GM18873 (cell line): Measurements from ENCODE around the gene AGBL2.
"Not testable (repeated sequence)": the region's sequence is repeated elsewhere in the genome, so short reads cannot be mapped to it uniquely, and the experiment has no call there.

Source experiments
- ATAC-seq: cut with Tn5 transposase; IDR thresholded peaks from one replicate; pipeline ENCODE4 v1.9.1; 2021; ENCODE audit warnings: mild to moderate bottlenecking, moderate library complexity, moderate number of reproducible peaks; ENCODE audit not compliant: unreplicated experiment, low FRiP score

AGBL2 gene

DNA sequence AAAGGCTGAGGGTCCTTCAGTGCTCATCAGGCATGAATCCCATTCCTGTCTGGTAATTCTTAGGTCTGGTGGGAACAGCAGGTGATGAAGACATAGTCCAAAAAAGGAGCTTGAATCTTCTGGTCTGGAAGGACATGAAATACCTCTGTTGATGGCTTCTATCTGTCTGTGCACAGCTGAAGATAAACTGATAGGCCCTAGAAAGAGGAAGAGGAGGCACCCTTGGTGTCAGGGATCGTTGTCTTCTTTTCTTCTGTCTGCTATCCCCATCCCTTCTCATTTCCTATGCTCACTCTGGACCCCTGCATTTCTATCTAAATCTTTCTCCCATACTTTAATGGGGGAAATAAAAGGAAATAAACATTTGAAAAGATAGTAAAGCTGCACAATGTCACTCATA is 9.4 kb downstream of the AGBL2 start:
- no peak for ATAC-seq

DNA sequence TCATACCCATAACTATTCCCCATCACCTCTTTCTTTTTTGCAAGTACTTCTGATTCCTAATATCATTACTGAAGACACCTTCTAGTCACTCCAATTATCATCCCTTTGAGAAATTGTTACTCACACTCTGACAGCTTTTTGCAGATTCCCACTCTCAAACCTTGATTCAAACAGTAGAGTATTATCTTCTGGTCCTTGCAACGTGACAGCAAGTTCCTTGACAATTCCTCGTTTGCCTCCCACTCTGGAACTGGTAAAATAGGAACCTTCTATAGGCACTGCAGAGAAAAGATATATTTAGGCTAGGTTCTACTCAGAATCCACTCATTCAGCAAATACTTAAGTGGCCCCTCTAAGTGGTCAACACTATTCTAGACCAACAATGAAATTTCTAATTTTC is 23.2 kb downstream of the AGBL2 start:
- ATAC-seq = no peak

DNA sequence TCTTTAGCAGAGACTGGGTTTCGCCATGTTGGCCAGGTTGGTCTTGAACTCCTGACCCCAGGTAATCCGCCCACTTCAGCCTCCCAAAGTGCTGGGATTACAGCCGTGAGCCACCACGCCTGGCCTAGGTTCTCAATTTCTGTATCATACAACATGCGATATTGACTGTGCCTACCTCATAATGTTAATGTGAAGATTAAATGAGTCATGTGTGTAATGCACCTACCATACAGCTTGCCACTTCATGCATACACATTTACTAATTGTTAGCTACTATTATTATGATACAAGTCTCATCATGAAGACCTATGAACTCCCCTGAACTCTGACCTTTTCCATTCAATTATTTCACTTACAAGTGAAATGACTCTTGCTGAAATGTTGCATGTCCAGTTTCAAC is 25.7 kb downstream of the AGBL2 start:
- no peak for ATAC-seq

DNA sequence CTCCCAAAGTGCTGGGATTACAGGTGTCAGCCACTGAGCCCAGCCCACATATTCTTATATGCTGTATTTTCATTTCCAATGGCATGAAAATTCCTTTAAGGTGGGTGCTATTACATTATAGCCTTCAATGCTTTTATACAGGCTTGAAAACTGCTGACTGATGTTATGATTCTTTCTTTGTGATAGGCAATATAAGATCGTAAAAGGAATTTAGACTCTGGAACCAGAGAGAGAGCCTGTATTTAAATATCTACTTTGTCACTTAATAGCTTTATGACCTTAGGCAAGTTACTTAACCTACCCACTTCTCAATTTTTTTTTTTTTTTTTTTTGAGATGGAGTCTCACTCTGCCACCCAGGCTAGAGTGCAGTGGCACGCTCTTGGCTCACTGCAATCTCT is 26.2 kb downstream of the AGBL2 start:
- no peak for ATAC-seq

DNA sequence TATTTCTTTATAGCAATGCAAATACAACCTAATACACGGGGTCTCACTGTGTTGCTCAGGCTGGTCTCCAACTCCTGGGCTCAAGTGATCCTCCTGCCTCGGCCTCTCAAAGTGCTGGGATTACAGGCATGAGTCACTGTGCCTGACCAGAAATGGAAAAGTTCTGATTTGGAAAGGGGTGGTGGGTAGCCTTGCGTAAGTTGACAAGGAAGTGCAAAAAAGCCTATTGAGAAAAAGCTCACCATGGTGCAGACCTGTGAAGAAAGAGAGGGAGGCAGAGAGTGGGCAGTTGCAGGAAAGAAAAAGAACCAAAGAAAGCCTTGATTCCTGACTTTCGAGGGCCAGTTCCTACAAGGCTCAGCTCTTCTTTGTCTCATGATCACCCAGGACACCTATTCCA is 27.1 kb downstream of the AGBL2 start:
- ATAC-seq = no peak

DNA sequence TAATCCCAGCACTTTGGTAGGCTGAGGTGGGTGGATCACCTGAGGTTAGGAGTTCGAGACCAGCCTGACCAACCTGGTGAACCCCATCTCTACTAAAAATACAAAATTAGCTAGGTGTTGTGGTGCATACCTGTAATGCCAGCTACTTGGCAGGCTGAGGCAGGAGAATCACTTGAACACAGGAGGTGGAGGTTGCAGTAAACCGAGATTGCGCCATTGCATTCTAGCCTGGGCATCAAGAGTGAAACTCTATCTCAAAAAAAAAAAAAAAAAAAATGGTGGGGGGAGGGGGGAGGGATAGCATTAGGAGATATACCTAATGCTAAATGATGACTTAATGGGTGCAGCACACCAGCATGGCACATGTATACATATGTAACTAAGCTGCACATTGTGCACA is 28.5 kb downstream of the AGBL2 start:
- not testable (repeated sequence) for ATAC-seq

DNA sequence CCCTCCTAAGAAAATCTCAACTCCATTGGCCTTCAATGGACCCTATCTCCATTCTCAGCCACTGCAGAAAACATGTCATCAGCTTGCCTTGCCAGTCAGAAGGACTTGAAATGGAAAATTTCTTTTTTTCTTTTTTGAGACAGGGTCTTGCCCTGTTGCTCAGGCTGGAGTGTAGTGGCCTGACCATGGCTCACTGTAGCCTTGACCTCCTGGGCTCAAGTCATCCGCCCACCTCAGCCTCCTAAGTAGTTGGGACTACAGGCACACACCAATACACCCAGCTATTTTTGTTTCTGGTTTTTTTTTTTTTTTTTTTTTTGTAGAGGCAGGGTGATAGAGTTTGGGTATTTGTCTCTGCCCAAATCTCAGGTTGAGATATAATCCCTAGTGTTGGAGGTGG is 29.0 kb downstream of the AGBL2 start:
- ATAC-seq = no peak

DNA sequence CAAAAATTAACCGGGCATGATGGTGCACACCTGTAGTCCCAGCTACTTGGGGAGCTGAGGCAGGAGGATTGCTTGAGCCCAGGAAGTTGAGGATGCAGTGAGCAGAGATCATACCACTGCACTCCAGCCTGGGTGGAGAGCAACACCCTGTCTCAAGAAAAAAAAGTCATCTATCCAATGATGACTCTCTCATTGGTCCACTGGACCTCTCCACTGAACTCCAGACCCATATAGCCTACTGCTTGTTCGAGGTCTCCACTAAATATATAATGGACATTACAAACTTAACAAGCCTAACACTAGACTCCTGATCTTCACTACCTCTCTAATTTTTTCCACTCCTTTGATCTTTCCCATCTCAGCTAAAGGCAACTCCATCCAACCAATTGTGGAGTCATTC is 39.3 kb downstream of the AGBL2 start:
- ATAC-seq = no peak

DNA sequence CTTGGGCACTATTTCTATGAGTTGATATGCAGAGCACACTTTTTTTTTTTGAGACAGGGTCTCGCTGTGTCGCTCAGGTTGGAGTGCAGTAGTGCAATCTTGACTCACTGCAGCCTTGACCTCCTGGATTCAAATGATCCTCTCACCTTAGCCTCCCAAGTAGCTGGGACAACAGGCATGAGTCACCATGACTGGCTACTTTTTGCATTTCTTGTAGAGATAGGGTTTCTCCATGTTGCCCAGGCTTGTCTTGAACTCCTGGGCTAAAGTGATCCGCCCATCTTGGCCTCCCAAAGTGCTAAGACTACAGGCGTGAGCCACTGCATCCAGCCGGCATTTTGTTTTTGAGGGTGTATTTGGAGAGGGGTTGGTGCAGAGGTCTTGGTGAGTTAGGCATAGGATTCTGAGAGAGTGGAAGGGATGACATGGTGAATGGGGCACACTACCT is 42.9 kb downstream of the AGBL2 start:
- no peak for ATAC-seq

DNA sequence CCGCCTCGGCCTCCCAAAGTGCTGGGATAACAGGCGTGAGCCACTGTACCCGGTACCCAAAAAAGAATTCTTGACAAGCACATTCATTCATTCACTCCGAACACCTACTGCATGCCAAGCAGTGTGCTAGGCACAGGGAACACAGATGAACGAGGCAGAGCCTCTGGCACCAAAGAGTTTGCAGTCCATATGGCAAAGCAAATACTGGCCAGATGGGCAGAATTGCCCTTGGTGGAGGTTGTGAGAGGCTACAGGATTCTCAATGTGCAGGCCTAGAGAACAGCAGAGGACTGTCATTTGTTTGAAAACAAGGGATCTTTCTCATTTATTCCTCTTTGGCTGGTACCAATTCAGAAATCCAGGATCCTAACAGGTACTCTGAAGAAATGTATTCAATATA is 45.3 kb downstream of the AGBL2 start:
- no peak for ATAC-seq

DNA sequence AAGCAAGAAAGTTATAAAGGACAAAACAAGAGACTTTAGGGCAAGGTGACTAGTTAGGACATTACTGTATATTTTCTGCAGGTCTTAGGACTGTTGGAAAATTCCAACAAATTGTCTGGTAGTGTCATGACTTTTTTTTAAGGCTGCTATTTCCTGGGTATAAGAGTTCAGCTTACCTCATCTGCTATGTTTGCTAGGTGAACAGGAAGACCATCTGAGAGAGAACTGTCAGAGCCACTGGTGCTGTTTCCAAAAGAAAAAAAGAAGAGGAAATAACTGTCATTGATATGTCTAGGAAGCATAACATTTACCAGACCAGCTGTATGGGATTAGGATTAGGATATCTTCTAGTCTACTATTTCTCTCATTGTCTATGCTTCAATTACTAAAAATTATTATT is 46.5 kb downstream of the AGBL2 start:
- ATAC-seq = no peak

DNA sequence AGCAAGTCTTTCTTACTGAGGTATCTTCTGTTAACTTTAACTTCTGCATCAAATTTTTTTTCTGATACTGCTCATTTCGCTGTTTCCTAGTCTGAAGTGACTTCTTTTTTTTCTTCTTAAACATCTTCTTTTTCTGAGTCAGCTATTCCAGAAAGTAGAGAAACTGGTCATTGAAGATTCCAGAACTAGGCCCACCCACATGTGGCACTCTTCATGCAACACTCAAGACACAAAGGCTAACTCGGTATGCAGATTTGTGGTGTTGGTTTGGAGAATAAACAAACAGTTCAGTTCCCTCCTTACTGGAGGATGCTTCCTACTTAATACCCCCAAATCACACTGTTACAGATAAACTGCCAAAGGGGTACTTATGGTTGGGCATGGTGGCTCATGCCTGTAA is 47.6 kb downstream of the AGBL2 start:
- no peak for ATAC-seq

DNA sequence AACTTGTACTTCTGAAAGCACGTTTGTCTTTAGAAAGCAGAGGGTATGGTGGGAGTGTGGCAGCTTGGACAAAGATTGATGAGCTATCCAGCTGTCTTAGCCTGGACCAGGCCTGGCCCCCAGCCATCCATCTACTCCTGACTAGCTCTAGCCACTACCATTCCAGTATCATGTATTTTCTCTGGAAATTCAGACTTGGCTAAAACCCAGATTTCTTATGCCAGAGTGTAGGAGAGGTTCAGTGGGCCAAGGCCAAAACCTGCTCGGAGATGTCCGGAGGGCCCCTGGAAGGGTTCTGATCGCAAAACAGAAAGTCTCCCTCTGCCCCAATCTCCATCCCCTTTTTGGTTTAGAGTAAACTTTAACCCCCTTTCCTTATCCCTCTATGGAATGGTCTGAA is 48.0 kb downstream of the AGBL2 start:
- ATAC-seq = no peak

DNA sequence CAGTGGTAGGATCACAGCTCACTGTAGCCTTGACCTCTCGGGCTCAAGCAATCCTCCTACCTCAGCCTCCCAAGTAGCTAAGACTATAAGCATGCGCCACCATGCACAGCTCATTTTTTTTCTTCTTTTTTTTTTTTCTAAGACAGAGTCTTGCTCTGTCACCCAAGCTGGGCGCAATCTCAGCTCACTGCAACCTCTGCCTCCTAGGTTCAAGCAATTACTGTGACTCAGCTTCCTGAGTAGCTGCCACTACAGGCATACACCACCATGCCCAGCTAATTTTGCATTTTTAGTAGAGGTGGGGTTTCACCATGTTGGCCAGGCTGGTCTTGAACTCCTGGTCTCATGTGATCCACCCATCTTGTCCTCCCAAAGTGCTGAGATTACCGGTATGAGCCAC is 50.2 kb downstream of the AGBL2 start:
- ATAC-seq = not testable (repeated sequence)

DNA sequence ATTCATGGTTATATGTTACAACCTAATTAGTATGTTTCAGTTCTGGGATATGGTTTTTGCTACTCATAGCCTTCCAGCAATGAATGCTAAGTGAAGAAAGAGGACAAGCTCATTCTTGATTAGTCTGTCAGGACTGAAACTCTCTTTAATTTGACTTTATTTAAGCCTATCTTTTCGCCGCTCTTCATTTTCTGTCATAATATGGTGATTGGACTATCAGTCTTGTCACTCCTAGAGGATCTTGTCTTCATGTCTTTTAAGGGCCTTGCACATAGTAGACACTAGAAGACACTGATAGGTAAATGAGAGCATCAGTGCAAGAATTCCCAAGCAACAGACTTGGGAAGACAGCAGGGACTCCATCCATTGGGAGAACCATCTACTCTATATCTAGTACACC is 53.9 kb downstream of the AGBL2 start:
- no peak for ATAC-seq

DNA sequence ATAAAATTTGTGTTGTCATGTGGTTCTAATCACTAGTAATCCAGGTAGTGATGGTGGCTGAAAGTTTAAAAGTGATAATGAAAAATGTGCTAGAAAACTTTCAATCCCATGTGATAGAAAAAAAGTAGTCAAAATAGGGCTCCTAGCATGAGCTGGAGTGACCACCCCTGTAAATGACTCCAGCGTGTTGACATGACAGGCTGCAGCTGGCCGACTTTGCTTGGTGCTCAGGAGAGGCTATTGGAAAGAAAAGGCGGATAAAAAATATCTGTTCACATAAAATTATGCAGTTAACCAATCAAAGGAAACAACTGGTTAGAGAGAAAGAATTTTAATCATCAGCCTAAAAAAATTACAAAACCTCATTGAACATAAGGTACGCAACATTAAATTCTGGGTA is 55.9 kb downstream of the AGBL2 start:
- ATAC-seq = no peak

DNA sequence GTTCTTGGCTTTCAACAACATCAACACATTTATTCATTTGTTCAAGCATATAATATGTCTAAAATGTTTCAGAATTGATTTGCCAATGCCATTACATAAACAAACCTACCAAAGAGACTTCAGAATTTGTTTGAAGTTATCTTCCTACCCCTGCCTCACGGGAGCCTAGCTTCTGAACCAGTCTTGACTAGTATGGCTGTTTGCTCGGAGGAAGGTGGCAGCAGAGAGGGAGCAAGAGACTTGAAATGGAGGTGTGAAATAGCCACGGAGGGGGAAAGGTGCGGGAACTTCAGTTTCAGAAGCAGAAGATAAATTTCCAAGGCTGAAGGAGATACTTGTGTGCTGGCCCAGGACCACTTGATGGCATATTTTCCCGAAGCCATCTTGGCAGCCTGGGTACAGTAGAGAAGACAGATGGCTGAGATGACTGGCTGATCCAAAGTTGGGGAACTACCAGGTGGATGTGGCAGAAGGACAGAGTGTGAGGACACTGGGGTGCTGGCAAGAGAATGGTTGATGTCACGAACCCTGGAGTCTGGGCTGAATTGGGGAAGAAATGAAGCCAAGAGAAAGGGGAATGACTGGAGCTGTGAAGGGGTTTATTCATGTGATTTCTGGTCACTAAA is 58.8 kb downstream of the AGBL2 start:
- no peak for ATAC-seq

DNA sequence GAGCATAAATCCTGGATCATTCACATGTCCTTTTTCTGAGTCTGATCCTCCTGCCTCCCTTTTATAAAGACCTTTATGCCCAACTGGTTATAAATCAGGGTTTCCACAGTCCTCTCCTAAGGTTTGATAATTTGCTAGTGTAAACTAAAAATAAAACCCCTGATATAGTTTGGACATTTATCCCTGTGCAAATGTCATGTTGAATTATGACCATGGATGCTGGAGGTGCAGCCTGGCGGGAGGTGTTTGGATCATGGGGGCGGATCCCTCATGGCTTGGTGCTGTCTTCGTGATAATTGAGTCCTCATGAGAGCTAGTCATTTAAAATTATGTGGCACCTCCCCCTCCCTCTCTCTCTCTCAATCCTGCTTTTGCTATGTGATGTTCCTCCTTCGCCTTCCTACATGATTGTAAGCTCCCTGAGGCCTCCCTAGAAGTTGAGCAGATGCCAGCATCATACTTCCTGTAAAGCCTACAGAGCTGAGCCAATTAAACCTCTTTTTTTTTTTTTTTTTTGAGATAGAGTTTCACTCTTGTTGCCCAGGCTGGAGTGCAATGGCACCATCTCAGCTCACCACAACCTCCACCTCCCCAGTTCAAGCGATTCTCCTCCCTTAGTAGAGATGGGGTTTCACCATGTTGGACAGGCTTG is 63.2 kb downstream of the AGBL2 start:
- no peak for ATAC-seq

DNA sequence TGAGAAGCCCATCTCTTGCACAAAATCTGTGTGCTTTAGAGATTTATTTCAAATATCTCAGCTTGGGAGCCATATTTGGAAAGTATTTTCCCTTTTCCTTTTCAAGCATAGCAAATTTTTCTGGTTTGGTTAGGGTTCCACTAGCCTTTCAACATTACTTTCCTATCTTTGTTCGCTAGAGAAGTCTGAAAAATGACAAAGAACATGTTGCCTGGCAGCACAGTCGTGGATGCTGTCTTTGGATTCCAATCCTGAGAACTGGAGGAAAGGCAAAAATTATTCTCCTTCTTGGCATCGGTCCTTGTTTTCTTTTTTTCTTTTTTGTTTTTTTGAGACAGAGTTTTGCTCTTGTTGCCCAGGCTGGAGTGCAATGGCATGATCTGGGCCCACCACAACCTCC is 65.9 kb downstream of the AGBL2 start:
- no peak for ATAC-seq

DNA sequence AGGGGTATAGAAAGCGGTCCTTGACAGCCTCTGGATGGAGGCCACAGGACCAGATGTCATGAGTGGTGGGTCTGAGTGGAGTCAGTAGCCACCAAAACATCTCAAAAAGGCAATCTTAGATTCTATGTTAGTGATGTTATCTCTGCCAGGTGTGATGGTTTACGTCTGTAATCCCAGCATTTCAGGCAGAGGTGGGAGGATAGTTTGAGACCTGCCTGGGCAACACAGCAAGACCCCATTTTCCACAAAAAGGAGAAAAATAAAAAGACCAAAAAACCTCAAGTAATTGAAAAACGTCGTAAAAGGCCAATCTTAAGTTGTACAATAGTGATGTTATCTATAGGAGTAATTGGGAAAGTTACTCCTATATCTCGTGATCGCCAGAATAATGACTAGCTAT is 69.2 kb downstream of the AGBL2 start:
- ATAC-seq = no peak

DNA sequence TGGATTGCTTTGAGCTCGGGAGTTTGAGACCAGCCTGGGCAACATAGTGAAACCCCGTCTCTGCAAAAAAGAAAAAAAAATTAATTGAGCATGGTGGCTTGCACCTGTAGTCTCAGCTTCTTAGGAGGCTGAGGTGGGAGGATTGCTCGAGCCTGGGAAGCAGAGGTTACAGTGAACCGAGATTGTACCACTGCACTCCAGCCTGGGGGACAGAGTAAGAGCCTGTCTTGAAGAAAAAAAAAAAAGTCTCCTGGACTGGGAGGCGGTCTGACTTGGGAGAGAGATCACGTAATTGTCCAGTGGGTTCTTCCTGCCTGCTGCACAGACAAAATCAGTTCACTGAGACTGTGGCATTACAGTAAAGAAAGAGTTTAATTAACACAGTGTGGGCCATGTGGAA is 69.7 kb downstream of the AGBL2 start:
- ATAC-seq = no peak

DNA sequence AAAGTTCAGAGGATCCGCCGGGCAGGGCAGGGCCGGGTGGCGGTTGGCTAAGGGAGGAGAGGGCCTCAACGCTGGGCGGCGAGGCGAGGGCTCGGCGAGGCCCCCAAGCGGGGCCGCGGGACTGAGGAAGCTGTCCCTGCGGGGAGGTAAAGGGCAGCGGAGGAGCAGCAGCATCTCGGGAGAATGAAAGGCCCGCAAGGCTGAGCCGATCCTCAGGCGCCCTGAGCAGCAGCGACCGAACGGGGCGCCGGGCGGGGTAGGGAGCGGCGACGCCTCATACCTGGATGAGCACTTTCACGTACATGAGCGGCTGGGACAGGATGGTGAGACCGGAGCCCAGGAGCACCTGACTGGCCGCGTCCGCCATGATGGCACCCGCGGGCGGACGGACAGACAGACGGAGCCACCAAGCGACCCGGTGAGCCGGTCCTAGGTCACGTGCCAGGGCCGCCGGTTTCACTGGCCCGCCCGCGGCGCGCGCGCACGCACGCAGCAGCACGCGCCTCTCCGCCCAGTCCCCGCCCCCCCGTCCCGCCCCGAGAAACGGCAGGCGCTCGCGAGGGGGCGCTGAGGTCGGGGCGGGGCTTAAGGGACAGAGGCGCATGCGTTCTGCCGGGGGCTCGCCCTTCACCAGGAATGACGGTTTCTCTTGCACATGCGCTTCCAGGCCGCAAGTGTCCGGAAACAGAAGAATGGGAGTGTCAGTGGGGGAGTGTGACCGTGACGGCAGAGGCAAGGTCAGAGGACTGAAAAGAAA is 72.9 kb downstream of the AGBL2 start, which contains the start of gene MTCH2:
MTCH2 (minus strand) TSS at position 461 of the 757 bp plus-strand sequence; CDS start at position 367, 94 bp downstream.
- ATAC-seq = peak; percentile 87
